IPS-20b (cell line): ENCODE results near the gene MAP4K4.

ENCODE experiments used
- H3K27ac ChIP-seq: one replicate; pipeline ENCODE4 v1.5.1; 2013; ENCODE audit warnings: low read length
- H3K27me3 ChIP-seq: 2 replicates; pipeline ENCODE4 v1.6.1; 2013; ENCODE audit warnings: mild to moderate bottlenecking, low read length, inconsistent platforms; ENCODE audit not compliant: insufficient read depth
- H3K36me3 ChIP-seq: 2 replicates; pipeline ENCODE4 v1.6.1; 2013; ENCODE audit warnings: low read depth, mild to moderate bottlenecking, inconsistent platforms, low read length, moderate library complexity; ENCODE audit not compliant: insufficient read depth
- H3K4me1 ChIP-seq: 2 replicates; pipeline ENCODE4 v1.6.1; 2013; ENCODE audit warnings: mild to moderate bottlenecking, control low read depth, inconsistent platforms, low read length, moderate library complexity; ENCODE audit not compliant: insufficient read depth
- H3K4me3 ChIP-seq: 2 replicates; pipeline ENCODE4 v1.5.1; 2013; ENCODE audit warnings: mild to moderate bottlenecking, low read length, inconsistent platforms
- H3K9ac ChIP-seq: 2 replicates; pipeline ENCODE4 v1.6.1; 2013; ENCODE audit warnings: low read depth, mild to moderate bottlenecking, inconsistent platforms, low read length, moderate library complexity
- H3K9me3 ChIP-seq: 2 replicates; pipeline ENCODE4 v1.6.1; 2013; ENCODE audit warnings: mild to moderate bottlenecking, low read depth, low read length, inconsistent platforms; ENCODE audit not compliant: insufficient read depth

Gene MAP4K4

DNA sequence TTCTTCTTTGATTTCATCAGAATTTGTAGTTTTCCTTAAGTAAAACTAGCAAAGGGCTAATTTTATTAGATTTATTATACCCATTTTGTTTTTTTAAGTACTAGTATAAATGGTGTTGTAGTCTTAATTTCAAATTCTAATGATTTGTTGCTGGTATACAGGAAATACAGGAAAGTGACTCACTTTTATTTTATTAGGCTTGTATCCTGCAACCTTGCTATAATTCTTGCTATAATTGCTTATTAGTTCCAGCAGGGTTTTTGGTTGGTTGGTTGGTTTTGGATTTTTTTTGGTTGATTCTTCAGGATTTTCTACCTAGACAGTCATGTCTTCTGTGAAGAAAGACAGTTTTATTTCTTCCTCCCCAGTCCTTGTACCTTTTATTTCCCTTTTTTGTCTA, 183.6 kb downstream of the MAP4K4 start:
- H3K36me3 ChIP-seq = peaks cover 86% of the 10 kb centered on the region
- no peak overlapping the region for H3K27ac ChIP-seq

GRCh38 chr2:101882769-101883307, 185.3 kb downstream of the MAP4K4 start:
- H3K4me1 ChIP-seq = no peaks in the 10 kb centered on the region
- H3K36me3 ChIP-seq = peaks cover 88% of the 10 kb centered on the region
- no peak overlapping the region for H3K27ac ChIP-seq
- no peak overlapping the region for H3K4me3 ChIP-seq
- H3K9me3 ChIP-seq = no peaks in the 10 kb centered on the region
- no peaks in the 10 kb centered on the region for H3K27me3 ChIP-seq
- no peak overlapping the region for H3K9ac ChIP-seq

More for the DNA sequence above, 183.6 kb downstream of the MAP4K4 start:
- H3K9ac ChIP-seq = no peak overlapping the region
- H3K27me3 ChIP-seq = no peaks in the 10 kb centered on the region
- no peaks in the 10 kb centered on the region for H3K9me3 ChIP-seq
- H3K4me1 ChIP-seq = no peaks in the 10 kb centered on the region
- H3K4me3 ChIP-seq = no peak overlapping the region

DNA sequence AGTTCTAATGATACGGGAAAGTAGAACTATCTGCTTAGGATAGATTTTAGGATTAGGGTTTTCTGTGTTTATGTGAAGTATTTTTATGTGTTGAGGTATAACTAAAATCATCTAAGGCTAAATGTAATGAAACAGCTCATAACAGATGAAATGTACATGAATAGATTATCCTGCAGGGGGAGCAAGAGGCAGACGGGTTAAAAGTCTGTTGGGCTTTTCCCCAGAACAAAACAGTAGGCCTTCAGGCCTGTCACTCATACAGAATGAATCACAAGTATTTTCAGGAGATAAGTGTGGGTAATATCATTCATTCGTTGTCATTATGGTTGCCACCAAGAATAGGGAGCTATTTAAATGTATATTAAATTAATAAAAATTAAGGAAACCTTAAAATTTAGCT, 186.4 kb downstream of the MAP4K4 start:
- Histone ChIP-seq H3K4me3 (no peak overlapping the region), H3K36me3 (peaks cover 86% of the 10 kb centered on the region)

GRCh38 chr2:101884423-101884822, 186.9 kb downstream of the MAP4K4 start:
- Histone ChIP-seq H3K4me3 (no peak overlapping the region), H3K36me3 (peaks cover 89% of the 10 kb centered on the region), H3K9ac (no peak overlapping the region), H3K27me3 (no peaks in the 10 kb centered on the region), H3K27ac (no peak overlapping the region), H3K9me3 (no peaks in the 10 kb centered on the region), H3K4me1 (no peaks in the 10 kb centered on the region)

More for the DNA sequence above, 186.4 kb downstream of the MAP4K4 start:
- H3K9ac ChIP-seq = no peak overlapping the region
- no peaks in the 10 kb centered on the region for H3K9me3 ChIP-seq
- no peaks in the 10 kb centered on the region for H3K27me3 ChIP-seq
- H3K4me1 ChIP-seq = no peaks in the 10 kb centered on the region
- no peak overlapping the region for H3K27ac ChIP-seq

- no peaks in the 10 kb centered on the region for H3K27me3 ChIP-seq
- no peaks in the 10 kb centered on the region for H3K9me3 ChIP-seq
- peaks cover 83% of the 10 kb centered on the region for H3K36me3 ChIP-seq
- H3K4me1 ChIP-seq = peaks cover 4% of the 10 kb centered on the region; the same call in 1 of the 2 replicates
- no peak overlapping the region for H3K4me3 ChIP-seq
- no peak overlapping the region for H3K9ac ChIP-seq
- no peak overlapping the region for H3K27ac ChIP-seq
Observed at GRCh38 chr2:101887328-101887727, 189.8 kb downstream of the MAP4K4 start.

GRCh38 chr2:101889460-101890098, 192.1 kb downstream of the MAP4K4 start:
- no peaks in the 10 kb centered on the region for H3K9me3 ChIP-seq
- peaks cover 23% of the 10 kb centered on the region; the same call in 1 of the 2 replicates for H3K4me1 ChIP-seq
- no peak overlapping the region for H3K4me3 ChIP-seq
- peaks cover 73% of the 10 kb centered on the region for H3K36me3 ChIP-seq
- no peak overlapping the region for H3K27ac ChIP-seq
- no peak overlapping the region for H3K9ac ChIP-seq
- no peaks in the 10 kb centered on the region for H3K27me3 ChIP-seq

- no peak overlapping the region; the same call in 1 of the 2 replicates for H3K9ac ChIP-seq
- H3K4me1 ChIP-seq = peaks cover 25% of the 10 kb centered on the region; the same call in 1 of the 2 replicates
- peak overlapping the region; percentile 9 for H3K27ac ChIP-seq
Observed at GRCh38 chr2:101892377-101892776, 194.9 kb downstream of the MAP4K4 start.

GRCh38 chr2:101893681-101894381, 196.3 kb downstream of the MAP4K4 start:
- H3K36me3 ChIP-seq = peaks cover 44% of the 10 kb centered on the region

More at GRCh38 chr2:101892377-101892776, 194.9 kb downstream of the MAP4K4 start:
- Histone ChIP-seq H3K9me3 (no peaks in the 10 kb centered on the region), H3K4me3 (no peak overlapping the region), H3K36me3 (peaks cover 58% of the 10 kb centered on the region), H3K27me3 (no peaks in the 10 kb centered on the region)

DNA sequence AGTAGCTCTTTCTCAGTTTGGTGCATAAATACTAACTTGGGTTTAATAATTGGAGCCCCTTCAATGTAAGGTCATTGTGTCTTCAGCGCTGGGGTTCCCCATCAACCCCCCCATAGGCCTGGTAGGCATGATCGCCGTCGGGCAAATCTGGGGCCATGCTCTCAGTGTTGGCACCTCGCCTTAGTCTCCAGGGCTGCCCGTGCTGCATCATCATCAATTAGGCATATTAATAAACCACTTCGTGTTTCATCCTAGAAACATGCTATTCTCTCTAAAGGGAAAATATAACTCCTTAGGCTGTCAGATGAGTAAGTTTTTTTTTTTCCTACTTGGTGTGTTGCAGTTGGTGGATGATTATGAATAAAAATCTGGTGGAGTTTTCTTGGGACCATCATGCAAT, 197.5 kb downstream of the MAP4K4 start:
- Histone ChIP-seq H3K9me3 (no peaks in the 10 kb centered on the region), H3K36me3 (peaks cover 33% of the 10 kb centered on the region), H3K27me3 (no peaks in the 10 kb centered on the region), H3K4me3 (no peak overlapping the region), H3K9ac (peak overlapping the region; percentile 14; the same call in 1 of the 2 replicates), H3K4me1 (peaks cover 25% of the 10 kb centered on the region; the same call in 1 of the 2 replicates), H3K27ac (peak overlapping the region; percentile 46)

More at GRCh38 chr2:101893681-101894381, 196.3 kb downstream of the MAP4K4 start:
- Histone ChIP-seq H3K4me1 (peaks cover 25% of the 10 kb centered on the region; the same call in 1 of the 2 replicates), H3K27me3 (no peaks in the 10 kb centered on the region), H3K9ac (peak overlapping the region; percentile 14; the same call in 1 of the 2 replicates), H3K27ac (peak overlapping the region; percentile 46), H3K4me3 (peak overlapping the region; percentile 55; the same call in 1 of the 2 replicates), H3K9me3 (no peaks in the 10 kb centered on the region)

- H3K27me3 ChIP-seq = no peaks in the 10 kb centered on the region
- peaks cover 25% of the 10 kb centered on the region; the same call in 1 of the 2 replicates for H3K4me1 ChIP-seq
- no peak overlapping the region for H3K4me3 ChIP-seq
- H3K9ac ChIP-seq = no peak overlapping the region
- H3K9me3 ChIP-seq = no peaks in the 10 kb centered on the region
- H3K27ac ChIP-seq = no peak overlapping the region
- H3K36me3 ChIP-seq = peaks cover 32% of the 10 kb centered on the region
Observed at GRCh38 chr2:101895819-101896322, 198.4 kb downstream of the MAP4K4 start.

- Histone ChIP-seq H3K4me3 (no peak overlapping the region), H3K4me1 (peaks cover 22% of the 10 kb centered on the region; the same call in 1 of the 2 replicates), H3K27ac (no peak overlapping the region), H3K9me3 (no peaks in the 10 kb centered on the region), H3K9ac (no peak overlapping the region), H3K27me3 (no peaks in the 10 kb centered on the region), H3K36me3 (peaks cover 20% of the 10 kb centered on the region)
Observed at GRCh38 chr2:101897301-101897700, 199.8 kb downstream of the MAP4K4 start.
